ENCODE data around the gene CD244.

GRCh38 chr1:160838888-160839287 is 23.8 kb downstream of the CD244 start:
- TF ChIP-seq ZNF274 (IDR thresholded peaks at IDR 0.05; ENCODE audit: low read depth, low read length) (no peak), YY1 (IDR thresholded peaks at IDR 0.05; ENCODE audit: insufficient read depth, insufficient read length) (no peak), SUZ12 (IDR thresholded peaks at IDR 0.05; ENCODE audit: extremely low read depth, insufficient read depth, insufficient read length) (no peak)

Measured in NT2/D1 (cell line).